Measurements from ENCODE around the gene GH1.

GH1 gene

DNA sequence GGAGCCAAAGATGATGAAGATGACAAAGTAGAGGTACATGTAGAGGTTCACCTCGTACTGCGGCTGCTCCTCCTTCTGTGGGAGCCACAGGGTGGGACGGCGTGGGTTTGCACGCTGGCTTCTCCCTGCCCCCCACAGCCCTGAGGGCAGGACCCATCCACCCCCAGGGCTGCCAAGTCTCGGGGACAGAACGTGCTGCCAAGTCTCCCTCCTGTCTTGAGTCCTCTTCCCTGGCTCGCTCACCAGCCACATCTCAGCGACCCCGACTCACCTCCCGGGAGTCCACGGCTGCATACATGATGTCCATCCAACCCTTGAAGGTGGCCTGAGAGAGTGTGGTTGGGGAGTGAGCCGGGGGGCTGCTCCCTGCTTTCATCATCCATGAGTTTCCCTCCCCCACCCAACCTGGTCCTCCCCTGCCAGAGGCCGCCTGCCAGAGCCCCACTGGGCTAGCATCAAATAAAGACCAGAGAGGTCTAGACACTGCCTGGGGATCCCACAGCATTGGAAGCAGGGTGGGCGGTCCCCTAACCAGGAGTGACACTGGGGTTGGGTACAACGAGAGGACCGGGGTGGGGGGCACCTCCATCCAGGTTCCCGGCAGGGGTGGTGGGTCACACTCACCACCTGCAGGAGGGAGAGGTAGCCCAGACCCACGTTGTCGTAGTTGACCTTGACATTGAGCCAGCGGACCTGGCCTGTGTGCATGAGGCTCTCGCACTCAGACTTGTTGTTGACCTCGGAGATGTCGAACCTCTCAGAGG, 26.3 kb upstream of the GH1 start:
- DNase-seq = no peak

DNA sequence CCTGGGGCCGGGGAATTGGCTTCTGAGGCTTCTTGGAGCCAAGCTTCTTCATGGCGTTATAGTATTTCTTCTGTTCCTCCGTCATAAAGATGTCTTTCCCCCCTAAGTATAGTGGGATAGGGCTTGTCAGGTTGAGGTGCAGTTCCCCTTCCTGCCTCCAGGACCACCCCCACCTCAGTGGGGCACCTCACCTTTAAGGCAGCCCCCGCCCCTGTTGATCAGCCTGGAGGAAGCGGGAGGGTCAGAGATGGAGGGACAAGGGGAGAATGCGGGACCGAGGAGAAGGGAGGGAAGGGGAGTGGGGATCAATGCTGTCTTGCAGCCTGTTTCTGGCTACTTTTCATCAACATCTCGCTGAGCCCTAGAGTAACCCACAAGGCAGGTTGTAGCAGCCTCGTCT, 25.1 kb upstream of the GH1 start:
- no peak for DNase-seq

DNA sequence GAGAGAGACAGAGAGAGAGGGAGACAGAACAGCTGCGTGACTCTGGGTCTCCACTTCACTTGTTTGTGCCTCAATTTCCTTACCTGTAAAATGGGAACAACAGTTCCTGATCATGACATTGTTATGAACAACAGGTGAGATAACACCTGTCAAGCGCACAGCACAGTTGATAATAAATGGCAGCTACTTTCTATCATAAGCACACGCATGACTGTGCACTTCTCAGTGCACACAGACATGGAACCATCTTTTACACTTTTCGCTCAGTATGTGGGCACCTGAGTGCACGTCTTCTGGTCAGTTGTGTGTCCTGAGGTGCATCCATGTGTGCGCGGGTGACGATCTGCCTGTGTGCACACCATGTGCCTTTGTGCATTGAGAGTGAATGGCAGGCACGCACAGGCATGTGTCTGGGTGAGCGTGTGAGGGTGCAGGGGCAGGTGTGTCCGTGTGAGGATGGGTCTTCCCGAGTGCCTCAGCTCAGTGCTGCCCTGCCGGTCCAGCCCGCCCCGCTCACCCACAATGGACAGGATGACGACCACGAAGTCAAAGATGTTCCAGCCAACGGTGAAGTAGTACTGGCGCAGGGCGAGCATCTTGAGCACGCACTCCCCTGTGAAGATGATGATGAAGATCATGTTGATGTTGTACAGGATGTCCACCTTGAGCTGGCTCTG, 23.8 kb upstream of the GH1 start:
- DNase-seq = no peak

DNA sequence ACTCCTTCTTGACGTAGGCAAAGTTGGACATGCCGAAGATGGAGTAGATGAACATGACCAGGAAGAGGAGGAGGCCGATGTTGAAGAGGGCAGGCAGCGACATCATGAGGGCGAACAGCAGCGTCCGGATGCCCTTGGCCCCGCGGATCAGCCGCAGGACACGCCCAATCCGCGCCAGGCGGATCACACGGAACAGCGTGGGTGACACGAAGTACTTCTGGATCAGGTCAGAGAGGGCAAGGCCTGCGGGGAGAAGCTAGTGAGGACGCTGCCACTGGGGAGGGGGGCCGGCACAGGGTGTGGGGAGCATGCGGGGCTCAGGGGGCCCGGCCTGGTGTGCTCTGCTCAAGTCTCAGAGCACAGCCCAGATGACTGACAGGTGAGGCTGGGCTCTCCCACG, 23.1 kb upstream of the GH1 start:
- DNase-seq = no peak

DNA sequence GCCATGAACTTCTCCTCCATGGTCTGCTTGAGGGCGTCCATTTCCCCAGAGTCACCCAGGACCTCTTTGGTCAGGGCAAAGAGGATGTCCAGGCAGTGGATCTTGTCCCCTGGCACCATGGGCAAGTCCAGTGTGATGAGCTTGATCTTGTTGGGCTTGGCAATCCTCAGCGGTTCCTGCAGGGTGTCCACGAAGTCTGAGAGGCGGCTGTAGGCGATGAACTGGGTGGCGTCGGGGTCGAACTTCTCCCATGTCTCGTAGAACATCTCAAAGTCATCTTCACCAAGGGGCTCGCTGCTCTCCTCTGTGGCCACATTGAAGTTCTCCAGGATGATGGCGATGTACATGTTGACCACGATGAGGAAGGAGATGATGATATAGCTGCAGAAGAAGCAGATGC, 22.5 kb upstream of the GH1 start:
- no peak for DNase-seq

DNA sequence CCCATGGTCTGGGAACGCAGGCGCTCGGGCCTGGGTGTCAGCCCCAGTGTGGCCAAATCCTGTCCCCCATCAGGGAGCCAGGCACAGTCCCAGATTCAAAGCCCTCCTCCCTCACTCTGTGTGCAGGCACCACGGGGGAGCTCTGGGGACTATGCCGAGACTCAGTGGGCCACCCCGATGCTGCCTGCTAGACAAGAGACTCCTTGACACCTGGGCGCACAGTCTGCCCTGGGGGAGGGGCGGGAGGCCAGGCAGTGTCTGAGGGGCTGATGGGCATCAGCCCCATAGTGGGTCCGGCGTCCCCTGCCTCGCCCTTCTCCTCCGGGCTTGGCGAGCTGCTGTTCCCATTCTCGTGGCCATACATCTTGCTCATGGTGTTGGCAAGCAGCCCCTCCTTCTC, 21.9 kb upstream of the GH1 start:
- no peak for DNase-seq

DNA sequence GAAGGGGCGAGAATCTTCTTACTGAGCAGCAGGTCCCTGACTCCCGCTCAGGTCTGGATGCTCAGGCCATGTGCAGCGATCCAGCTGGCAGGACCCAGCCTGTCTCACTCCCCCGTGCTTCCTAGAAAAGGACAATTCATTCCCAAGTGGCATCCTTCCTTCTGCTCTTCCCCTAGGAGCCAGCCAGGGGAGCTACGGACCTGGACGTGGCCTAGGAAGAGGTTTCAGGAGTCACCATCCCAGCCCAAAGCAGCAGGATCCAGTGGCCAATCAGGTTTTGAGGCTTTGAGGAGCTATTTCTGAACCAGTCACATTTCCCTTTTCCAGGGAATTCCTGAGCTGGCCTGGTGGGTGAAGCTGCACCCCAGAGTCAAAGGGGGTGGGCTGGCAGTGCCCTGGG, 21.2 kb upstream of the GH1 start:
- no peak for DNase-seq

DNA sequence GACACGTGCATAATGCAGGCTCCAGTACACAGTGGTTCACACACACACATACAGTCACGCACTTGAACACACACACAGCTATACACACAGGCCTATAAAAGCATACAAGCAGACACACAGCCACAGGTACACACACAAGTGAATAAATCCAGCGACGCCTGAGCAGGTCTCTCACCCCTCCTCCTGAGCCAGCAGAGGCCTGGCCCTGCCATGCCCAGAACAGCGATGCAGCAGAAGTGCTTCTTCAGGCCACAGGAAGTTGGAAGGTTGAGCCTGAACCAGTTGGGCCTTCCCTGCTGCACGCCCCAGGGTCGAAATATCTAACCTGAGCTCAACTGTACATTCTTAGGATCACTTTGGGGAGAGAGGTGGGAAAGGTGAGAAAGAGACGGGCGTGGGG, 20.8 kb upstream of the GH1 start:
- no peak for DNase-seq

DNA sequence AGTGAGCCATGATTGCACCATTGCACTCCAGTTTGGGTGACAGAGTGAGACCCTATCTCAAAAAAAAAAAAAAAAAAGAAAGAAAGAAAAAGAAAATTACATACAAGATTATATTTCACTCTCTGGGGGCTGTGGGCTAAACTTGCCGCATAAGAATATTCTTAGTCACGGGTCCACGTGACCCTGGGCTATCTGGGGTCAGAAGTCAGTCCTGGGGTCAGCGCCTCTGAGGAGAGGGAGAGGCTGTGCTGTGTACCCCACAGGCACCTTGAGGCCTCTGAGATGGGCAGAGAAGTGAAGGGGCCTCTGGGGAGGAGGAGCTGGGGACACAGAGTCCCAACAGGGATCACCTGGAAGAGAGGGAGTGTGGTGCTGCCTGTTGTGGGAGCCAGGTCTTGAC, 19.3 kb upstream of the GH1 start:
- no peak for DNase-seq

DNA sequence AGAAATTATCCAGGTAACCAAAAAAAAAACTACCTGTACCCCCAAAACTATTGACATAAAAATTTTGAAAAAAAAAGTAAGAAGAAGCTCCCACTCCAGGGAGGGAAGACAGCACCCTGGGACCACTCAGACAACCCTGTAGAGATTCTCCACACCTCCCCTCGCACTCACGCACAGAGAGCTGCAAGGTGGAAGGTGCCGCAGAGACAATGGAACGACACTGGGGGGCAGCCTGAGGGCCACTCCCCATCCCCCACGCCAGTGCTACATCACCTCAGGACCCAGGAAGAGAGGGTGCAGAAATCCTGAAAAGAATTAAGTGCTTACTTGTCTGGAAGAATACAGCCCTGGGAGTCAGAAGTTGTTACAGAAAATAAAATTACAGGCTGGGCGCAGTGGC, 18.7 kb upstream of the GH1 start:
- no peak for DNase-seq

DNA sequence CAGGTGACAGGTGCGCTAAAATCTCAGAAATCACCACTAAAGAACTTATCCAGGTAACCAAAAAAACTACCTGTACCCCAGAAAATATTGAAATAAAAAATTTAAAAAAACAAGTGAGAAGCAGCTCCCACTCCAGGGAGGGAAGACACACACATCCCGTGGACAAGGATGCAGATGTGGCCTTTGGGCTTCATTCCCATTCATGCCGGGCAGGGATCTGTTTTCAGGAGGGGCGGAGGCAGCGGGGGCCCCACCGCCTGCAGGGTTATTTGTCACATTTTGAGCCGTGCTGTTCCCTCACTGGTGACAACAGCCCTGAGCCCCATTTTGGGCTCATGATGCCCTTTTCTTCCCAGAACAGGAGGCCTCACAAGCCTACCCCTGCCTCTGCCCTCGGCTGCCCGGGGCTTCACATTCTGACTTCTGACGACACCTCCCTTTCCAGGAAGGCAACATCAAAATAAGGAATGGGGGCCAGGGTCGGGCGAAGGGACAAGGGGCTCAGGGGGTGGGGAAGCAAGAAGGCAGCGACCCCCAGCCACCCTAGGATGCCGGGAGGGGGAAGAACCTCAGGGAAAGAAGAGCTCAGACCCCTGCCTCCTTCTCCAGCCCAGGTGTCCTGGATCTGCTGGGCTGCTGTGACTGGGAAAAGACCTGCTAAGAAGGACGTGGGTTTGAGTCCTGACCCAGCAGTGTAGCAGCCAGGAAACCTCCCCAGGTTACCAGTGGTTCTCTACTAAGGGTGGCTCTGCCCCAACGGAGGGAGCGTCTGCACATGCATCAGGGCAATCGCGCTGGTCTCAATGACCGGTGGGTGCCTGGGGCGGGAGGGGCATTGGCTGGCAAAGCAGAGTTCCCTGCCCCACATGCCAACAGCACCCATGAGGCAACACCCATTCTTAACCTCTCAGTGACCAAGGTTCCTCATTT, 15.8 kb upstream of the GH1 start:
- DNase-seq = no peak

DNA sequence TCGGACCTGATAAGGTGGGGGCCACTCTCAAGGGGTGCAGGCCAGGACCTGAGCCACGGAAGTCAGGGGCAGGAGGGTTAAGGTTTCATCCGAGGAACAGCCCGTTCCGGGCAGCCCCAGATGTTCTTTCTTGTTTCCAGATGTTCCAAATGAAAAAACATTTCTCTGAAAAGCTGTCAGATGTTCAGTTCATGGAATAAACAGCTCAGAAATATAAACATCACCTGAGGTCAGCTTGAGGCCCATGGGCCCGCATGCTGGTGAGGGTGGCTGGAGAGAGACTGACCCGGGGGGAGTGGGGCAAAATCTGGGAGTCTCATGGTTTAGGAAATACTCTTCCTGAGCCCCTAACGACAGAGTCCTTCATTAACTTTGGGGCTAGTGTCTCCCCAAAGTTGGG, 15.0 kb upstream of the GH1 start:
- no peak for DNase-seq

DNA sequence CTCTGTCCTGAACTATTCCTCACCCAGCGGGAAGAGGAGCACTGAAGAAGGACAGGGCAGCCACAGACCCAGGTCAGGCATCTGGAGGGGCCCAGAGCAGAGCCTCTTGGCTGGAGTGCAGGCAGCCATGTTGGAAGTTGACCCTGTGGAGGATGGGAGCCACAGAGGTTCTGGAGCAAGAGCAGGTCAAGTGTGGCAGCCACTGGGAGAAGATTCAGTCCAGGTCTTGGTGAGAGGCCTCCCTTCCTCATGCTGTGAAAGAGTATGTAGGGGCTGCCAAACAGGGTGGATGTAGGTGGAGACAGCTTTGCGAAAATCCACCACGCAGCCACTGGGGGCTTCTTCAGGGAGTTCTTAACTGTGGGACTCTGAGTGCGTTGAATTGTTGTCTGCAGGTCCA, 14.1 kb upstream of the GH1 start:
- no peak for DNase-seq

DNA sequence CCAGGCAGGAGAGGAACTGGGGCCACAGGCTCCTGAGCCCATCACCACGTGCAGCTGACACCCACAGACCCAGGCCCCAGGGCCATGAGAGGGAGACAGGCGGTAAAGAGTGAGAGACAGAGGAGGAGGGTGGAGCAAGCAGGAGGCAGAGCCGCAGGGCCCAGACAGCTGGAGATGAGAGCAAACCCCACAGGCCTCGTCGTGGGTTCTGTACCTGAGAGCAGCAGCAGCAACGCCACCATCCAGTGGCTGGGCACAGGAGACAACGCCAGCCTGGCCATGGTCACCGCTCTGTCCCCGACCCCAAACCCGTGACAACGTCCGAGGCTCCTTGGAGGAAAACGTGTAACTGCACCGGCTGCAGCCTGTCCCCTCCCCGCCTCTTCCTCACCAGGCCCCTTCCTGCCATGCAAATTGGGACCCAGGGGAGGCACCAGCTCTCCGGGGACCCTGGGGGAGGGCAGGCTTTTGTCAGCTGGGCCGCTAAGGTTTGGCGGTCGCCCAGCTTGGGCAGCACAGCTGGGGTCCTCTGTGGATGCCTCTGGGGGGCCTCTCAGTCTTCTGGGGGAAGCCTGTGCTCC, 13.4 kb upstream of the GH1 start, which contains the start of gene CD79B:
Gene CD79B (minus strand): TSS at position 351 of the 581 bp plus-strand sequence. CDS start 70 bp downstream, at position 281.
- DNase-seq = no peak

DNA sequence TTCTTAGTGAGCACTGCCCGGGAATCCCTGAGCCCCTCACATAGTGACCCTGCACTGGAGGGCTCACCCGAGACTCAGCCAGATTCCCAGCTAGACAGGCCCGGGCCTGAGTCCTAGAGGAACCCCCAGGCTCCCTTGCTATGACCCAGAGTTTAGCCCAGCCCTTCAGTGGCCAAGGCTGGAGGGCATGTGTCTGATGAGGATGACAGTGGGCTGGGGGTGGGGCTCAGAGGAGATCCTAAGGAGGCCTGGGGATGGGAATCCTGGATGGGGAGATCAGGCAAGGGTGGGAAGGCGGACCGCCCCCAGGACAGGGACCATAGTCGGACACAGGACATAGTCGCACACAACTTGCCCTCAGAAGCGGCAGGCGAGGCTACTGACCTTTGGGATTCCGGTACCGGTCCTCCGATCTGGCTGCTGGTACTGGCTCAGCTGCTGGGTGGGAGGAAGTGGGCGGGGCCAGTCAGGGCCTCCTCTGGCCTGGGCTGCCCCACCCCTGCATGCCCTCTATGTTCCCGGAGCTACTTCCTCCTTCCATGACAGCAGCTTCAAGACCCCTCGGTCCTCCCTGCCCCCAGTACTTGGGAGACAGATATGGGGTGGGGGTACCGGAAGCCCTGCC, 12.4 kb upstream of the GH1 start:
- no peak for DNase-seq

DNA sequence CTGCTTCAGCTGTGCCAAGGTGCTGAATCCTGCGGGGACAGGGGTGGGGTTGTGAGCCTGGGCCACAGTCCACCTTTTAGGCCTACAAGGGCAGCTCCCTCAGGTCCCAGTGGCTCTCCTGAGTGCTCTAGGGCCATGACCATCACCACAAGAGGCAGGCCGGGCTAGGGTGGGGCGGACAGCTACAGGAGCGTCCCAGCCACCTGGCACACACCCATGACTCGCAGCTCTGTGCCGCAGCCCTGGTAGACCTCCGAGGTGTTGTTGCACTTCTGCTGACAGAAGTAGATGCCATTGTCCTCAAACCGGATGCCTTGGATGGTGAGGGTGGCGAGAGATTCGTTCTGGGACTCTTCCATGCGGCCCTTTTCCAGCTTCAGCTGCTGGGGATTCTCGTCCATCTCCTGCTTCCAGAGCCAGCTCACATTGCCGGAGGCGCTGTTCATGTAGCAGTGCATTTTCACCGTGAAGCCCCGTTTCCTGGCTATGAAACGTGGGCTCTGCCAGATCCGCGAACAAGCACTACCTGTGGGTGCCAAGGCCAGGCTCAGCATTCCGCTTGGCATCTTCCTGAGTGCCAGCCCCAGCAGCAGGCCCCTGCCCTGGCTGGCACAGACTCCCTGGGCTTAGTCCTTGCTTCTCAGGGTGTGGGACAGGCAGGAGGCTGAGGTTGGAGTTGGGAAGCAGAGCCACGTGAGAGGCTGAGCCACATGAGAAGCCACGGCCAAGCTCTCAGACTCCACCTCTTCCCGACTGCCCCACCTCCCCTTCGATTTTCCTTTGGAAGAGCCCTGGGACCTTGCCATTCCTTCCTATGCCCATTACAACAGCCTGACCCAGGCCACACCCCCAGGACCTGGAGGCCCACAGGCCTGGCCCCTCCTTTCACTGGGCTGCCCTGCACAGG, 11.5 kb upstream of the GH1 start:
- DNase-seq = no peak

DNA sequence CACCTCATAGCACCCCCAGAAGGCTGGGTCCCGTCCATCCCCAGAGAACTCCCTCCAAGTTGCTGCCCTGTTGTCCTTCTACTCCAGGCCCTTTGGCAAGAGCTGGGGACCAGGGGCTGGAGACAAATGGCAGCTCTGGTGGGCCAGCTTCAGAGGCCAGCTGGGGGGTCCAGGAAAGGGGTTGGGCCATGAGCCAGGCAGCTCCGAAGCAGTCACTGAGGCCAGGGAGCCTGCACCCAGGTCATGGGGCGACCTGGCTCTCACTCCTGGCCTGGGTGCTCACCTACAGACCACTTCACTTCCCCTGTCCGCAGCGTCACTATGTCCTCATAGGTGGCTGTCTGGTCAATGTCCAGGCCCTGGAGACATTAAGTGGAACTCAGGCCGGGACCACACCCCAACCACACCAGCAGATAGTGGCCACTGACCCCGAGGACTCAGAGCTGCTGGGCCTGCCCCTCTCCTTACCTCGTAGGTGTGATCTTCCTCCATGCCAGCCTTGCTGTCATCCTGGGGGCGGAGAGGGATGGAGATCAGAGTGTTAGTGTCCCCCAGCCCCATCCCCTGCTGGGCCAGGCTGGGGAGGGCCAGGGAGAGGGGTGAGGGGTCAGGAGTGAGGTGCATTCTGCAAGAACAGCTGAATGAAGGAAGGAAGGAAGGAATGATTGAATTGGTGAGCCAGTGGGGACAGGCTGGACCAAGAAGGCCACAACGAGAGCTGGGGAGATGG, 10.5 kb upstream of the GH1 start:
- no peak for DNase-seq

DNA sequence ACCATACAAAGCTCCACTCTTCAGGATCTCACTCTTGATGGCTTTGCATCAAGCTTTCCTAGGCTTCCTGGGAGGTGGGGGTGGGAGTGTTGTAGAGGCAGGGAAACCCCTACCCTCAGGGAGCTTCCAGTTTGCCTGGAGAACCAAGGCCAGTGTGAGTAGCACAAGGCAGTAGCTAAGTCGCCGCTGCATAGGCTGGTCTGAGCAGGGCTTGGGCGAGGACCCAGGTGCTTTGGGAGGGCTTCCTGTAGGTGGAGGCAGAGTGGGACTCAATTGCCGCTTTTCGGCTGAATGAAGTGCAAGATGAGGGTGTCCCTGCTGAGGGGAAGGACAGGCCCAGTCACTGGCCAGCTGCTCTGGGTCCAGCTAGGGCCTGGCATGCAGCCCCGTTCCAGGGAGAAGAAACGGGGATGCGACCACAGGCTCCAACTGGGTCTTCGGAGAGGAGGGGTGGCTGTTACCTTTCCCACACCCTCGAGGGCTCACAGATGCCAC, 9.6 kb upstream of the GH1 start:
- no peak for DNase-seq

DNA sequence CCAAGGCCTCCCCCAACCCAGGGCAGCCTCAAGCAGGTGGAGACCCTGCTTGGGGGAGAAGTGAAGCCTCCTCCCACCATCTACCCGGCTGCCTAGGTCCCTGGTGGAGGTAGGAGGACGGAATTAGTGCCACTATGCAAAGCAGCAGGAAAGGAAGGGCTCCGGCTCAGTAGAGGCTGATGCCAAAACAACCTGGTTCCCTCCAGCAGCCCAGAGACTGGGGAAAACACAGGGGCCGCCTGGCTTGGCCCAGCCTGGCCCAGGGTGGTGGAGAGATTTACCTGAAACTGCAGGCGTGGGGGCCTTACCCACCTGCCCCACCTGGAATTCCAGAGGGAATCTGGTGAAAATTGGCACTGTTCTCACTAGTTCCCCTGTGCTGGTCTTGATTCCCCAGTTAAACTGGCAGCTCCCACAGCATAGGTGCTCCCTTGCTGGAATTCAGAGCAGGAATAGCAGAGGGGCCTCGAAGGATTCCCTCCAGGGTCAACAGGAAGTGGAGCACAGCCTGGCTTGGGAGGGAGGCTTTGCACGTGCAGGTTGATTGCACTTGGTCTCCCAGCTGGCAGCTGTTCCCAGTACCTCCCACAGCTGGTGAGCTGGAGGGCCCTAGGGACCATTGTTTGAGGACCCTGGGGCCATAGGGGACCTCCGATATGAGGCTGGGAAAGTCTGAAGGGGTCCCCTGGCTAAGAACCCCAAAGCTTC, 9.0 kb upstream of the GH1 start:
- DNase-seq = no peak

DNA sequence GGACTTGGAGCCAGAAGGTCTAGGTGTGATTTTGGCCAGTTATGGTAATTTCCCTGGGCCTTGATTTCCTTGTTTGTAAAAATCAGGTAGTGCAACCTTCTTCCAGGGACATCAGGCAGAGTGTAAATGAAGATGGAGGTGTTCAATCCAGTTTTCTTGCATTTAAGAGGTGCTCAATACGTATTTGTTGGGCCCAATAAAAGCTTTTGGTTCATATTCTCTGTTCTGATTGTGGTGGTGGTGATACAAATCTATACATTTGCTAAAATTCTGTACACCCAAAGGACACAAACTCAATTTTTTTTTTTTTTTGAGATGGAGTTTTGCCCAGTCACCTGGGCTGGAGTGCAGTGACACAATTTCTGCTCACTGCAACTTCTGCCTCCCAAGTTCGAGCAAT, 7.5 kb upstream of the GH1 start:
- no peak for DNase-seq
